IPS-11a (cell line): Measurements from ENCODE around the gene RBFOX1.

Experiments
- H3K4me3 ChIP-seq: one replicate; pipeline ENCODE4 v1.5.1; 2013; ENCODE audit warnings: low read depth, low read length, control low read depth

Gene RBFOX1

GRCh38 chr16:7745276-7745675 lies 412.6 kb downstream of the RBFOX1 start:
- no peak overlapping the region for H3K4me3 ChIP-seq

- no peak overlapping the region for H3K4me3 ChIP-seq
These were observed 414.3 kb downstream of the RBFOX1 start for GRCh38 chr16:7746941-7747340.

DNA sequence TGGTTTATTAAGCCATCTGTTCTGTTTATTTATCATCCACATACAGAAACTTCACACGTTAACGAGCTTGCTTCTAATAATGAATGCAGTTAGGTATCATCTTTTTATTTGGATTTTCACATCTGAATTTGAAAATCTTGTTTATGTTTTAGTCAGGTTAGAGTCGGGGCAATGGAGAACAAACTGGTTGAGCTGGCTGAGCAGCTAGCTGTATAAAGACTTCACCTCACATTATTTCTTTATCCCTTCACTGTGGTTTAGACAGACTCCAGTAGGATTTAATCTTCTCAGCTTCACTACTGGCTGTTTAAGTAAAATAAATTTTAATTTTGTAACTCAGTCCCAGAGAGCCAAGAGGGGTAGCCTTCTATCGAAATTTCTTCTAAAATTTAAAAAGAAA lies 415.9 kb downstream of the RBFOX1 start:
- H3K4me3 ChIP-seq, result no peak overlapping the region

DNA sequence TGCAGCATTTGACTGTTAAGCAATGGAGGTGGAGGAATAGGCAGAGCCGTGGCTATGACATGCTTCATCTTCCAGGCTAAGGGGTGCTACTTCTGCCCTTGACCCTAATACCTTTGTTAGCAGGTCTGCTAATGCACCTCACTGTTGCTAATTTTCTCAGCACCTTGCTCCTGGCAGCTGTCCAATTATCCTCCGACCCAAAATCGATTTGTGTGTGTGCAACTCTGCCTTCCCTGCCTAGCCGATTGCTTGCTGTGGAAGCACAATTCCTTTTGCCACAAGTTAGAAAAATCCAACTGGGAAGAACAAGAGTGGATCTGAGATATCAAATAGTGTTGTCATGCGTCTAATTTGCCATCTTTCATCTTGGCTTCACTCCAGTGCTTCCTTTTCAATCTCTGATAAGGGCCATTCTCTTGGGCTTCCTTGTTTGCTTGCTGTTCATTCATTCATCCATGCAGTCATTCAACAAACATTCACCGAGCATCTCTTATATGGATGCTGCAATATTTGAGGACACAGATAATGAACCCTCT lies 422.8 kb downstream of the RBFOX1 start:
- no peak overlapping the region for H3K4me3 ChIP-seq
